Measurements from ENCODE around the gene PKP4.

- TF ChIP-seq CTCF (IDR thresholded peaks at IDR 0.05; ENCODE audit: insufficient read depth, low read length, poor library complexity, severe bottlenecking) (no peak), EZH2phosphoT487 (conservative IDR thresholded peaks at IDR 0.05; ENCODE audit: low read length) (no peak)
Observed at GRCh38 chr2:158557752-158558151, 101.0 kb downstream of the PKP4 start.
